Stimulated activated CD4-positive, alpha-beta T cell treated with anti-CD3 and anti-CD28 coated beads, Interleukin-12 subunit alpha, Interleukin-12 subunit beta, amount 100 ng/mL, for 24 hours (primary cell): Measurements from ENCODE around the gene BABAM1.

ENCODE experiments used
- DNase-seq, 2 experiments: peaks; one replicate each; pipeline ENCODE4 v3.0.0-alpha.2; 2020; ENCODE audit warnings: low read depth in 2 of 2

BABAM1 gene

GRCh38 chr19:17302391-17303166 lies 35.3 kb downstream of the BABAM1 start:
- no peak for DNase-seq

GRCh38 chr19:17303167-17303939 lies 36.1 kb downstream of the BABAM1 start, which contains the start of gene ABHD8:
Gene ABHD8 (minus strand): TSS chr19:17303425. CDS start chr19:17301616, 1,809 bp downstream.
- DNase-seq: peak; percentile 82 to 90

GRCh38 chr19:17303940-17304267 lies 36.7 kb downstream of the BABAM1 start:
- no peak for DNase-seq

- DNase-seq: no peak
Measured at GRCh38 chr19:17304386-17305215, 37.4 kb downstream of the BABAM1 start.

GRCh38 chr19:17305216-17305516 lies 37.9 kb downstream of the BABAM1 start:
- DNase-seq: no peak

- DNase-seq: peak; percentile 89 to 92
Measured at GRCh38 chr19:17305517-17306284, 38.5 kb downstream of the BABAM1 start, which contains the start of gene MRPL34. Gene MRPL34 (plus strand): TSS chr19:17305872. CDS start chr19:17305893, 21 bp downstream.

GRCh38 chr19:17306285-17306714 lies 39.1 kb downstream of the BABAM1 start:
- no peak for DNase-seq

GRCh38 chr19:17307876-17308377 lies 40.7 kb downstream of the BABAM1 start:
- no peak for DNase-seq

- DNase-seq: peak; percentile 97 to 99
Measured at GRCh38 chr19:17309198-17309964, 42.1 kb downstream of the BABAM1 start, which contains the start of gene DDA1. Gene DDA1 (plus strand): TSS chr19:17309563. CDS start chr19:17309655, 92 bp downstream.

- DNase-seq: no peak
Measured at GRCh38 chr19:17309965-17310461, 42.8 kb downstream of the BABAM1 start.

- DNase-seq: no peak
Measured at GRCh38 chr19:17311455-17312188, 44.4 kb downstream of the BABAM1 start.

GRCh38 chr19:17312189-17313113 lies 45.2 kb downstream of the BABAM1 start:
- DNase-seq: no peak

GRCh38 chr19:17314007-17314593 lies 46.9 kb downstream of the BABAM1 start:
- no peak for DNase-seq

GRCh38 chr19:17318966-17319365 lies 51.7 kb downstream of the BABAM1 start:
- no peak for DNase-seq

GRCh38 chr19:17319473-17320238 lies 52.4 kb downstream of the BABAM1 start:
- DNase-seq: no peak

GRCh38 chr19:17320435-17320834 lies 53.2 kb downstream of the BABAM1 start:
- DNase-seq: no peak
